ENCODE measurements around the gene B4GALNT3.

GRCh38 chr12:470133-470532 is 10.4 kb downstream of the B4GALNT3 start:
- TF ChIP-seq CTCF (IDR thresholded peaks at IDR 0.05) (no peak), POLR2A (IDR thresholded peaks at IDR 0.05) (no peak), EP300 (IDR thresholded peaks at IDR 0.05) (no peak)

Measured in ovary (tissue), 3 donors.